ENCODE results near the gene HNRNPC.

DNA sequence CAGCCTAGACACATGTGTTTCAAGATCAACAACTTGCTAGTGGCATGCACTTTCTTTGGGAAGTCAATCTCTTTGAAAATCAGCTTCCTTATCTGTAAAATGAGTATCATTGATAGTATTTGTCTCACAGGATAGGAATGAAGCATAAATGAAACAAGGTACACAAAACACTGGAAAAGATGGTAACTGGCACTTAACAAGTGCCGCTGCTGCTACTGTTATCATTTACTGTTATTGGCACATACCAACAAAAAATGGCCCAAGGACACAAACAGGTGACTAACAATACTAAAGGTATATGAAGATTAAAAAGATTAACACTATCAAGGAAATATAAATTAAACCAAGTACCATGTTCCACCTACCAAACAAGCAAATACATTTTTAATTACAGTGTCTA is 20.9 kb downstream of the HNRNPC start:
- TF ChIP-seq, protein P1, sequence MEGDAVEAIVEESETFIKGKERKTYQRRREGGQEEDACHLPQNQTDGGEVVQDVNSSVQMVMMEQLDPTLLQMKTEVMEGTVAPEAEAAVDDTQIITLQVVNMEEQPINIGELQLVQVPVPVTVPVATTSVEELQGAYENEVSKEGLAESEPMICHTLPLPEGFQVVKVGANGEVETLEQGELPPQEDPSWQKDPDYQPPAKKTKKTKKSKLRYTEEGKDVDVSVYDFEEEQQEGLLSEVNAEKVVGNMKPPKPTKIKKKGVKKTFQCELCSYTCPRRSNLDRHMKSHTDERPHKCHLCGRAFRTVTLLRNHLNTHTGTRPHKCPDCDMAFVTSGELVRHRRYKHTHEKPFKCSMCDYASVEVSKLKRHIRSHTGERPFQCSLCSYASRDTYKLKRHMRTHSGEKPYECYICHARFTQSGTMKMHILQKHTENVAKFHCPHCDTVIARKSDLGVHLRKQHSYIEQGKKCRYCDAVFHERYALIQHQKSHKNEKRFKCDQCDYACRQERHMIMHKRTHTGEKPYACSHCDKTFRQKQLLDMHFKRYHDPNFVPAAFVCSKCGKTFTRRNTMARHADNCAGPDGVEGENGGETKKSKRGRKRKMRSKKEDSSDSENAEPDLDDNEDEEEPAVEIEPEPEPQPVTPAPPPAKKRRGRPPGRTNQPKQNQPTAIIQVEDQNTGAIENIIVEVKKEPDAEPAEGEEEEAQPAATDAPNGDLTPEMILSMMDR (optimal IDR thresholded peaks at IDR 0.05 in 1 of 3, IDR thresholded peaks at IDR 0.05 in 1 of 3, conservative IDR thresholded peaks at IDR 0.05 in 1 of 3; ENCODE audit: extremely low read depth in 1 of 3, insufficient read depth in 2 of 3, low read length in 3 of 3), result no peak
- TF ChIP-seq EZH2 (IDR thresholded peaks at IDR 0.05; ENCODE audit: low read length), result no peak
